HCT116 (cell line): ENCODE measurements around the gene TCF7L2. TPM values are rescaled to one million over a fixed set of nuclear protein-coding genes. Genes with fewer than 3 reads are reported as not detected.

Experiments
- ATAC-seq: fragments of 200-7000 bp; cut with Tn5 transposase; 2 replicates; pipeline ENCODE4 v1.9.1; 2020; ENCODE audit warnings: mild to moderate bottlenecking, moderate library complexity
- BruUV-seq: library from RNA; stranded (reverse); fragments of 400-500 nt; replicated peaks from 2 replicates; lab custom pipeline; 2021; lab: Mats Ljungman, UMichigan
- CTCF ChIA-PET: fragments of 300-600 bp; sonication (Branson Sonifier 250); formaldehyde crosslinking; loops from one replicate; lab custom pipeline; 2021; ENCODE audit warnings: antibody characterized with exemption; lab: Charles Lee
- POLR2A ChIA-PET: fragments of 300-600, 350-600 bp; sonication (Branson Sonifier 250); formaldehyde crosslinking; loops from one replicate; lab custom pipeline; 2021; ENCODE audit warnings: antibody characterized with exemption; lab: Charles Lee
- RAD21 ChIA-PET, 2 experiments: fragments of 300-600 bp; sonication (Branson Sonifier 250); formaldehyde crosslinking; loops; one replicate each; lab custom pipeline; 2023; ENCODE audit warnings: low total read pairs in 2 of 2; ENCODE audit not compliant: uncharacterized antibody in 2 of 2, unreplicated experiment in 2 of 2, low non-redundant PET in 1 of 2; lab: Charles Lee
- DNase-seq: peaks from one replicate; pipeline ENCODE4 v3.0.0-alpha.2; 2010; ENCODE audit warnings: low read depth, low spot score
- H2AFZ ChIP-seq: fragments of 200-600 bp; shearing (Covaris generic), sonication (generic); 2 replicates; pipeline ENCODE4 v1.6.1; 2017; ENCODE audit warnings: low read depth, mixed run types, mixed read lengths, antibody characterized with exemption, low read length; ENCODE audit not compliant: poor library complexity, severe bottlenecking
- H3K27ac ChIP-seq: 2 replicates; pipeline ENCODE4 v1.5.1; 2012; ENCODE audit warnings: low read depth, low read length
- H3K27me3 ChIP-seq: fragments of 200-600 bp; sonication (generic); 2 replicates; pipeline ENCODE4 v1.6.1; 2016; ENCODE audit warnings: mixed run types, low read length, mixed read lengths; ENCODE audit not compliant: insufficient read depth
- H3K36me3 ChIP-seq, 2 experiments: fragments of 200-500 bp in 1 of 2; fragments of 200-600 bp in 1 of 2; sonication (Bioruptor generic) in 1 of 2; sonication (generic) in 1 of 2; 2 replicates each; pipeline versions ENCODE4 v1.5.1 to v1.6.1; 2014 to 2016; ENCODE audit warnings: low read length in 2 of 2, inconsistent platforms in 1 of 2, mixed read lengths in 1 of 2, mixed run types in 1 of 2; ENCODE audit not compliant: insufficient read depth in 2 of 2, control insufficient read depth in 1 of 2
- H3K4me1 ChIP-seq, 2 experiments: fragments of 200-600 bp in 1 of 2; sonication (generic) in 1 of 2; 2 replicates each; pipeline versions ENCODE4 v1.5.1 to v1.6.1; 2012 to 2017; ENCODE audit warnings: low read length in 2 of 2, inconsistent platforms in 1 of 2, mild to moderate bottlenecking in 1 of 2, mixed read lengths in 1 of 2, mixed run types in 1 of 2, moderate library complexity in 1 of 2; ENCODE audit not compliant: insufficient read depth in 2 of 2, control insufficient read depth in 1 of 2
- H3K4me2 ChIP-seq: fragments of 200-600 bp; sonication (generic); 2 replicates; pipeline ENCODE4 v1.6.1; 2017; ENCODE audit warnings: mixed run types, low read length, mixed read lengths
- H3K4me3 ChIP-seq, 2 experiments: fragments of 200-600 bp in 1 of 2; sonication (generic) in 1 of 2; replicated peaks in 1 of 2; 2 replicates each; pipeline ENCODE4 v1.5.1; 2011 to 2016; ENCODE audit warnings: low read length in 2 of 2, control low read depth in 1 of 2, low read depth in 1 of 2, mild to moderate bottlenecking in 1 of 2, mixed read lengths in 1 of 2, mixed run types in 1 of 2
- H3K79me2 ChIP-seq: fragments of 200-600 bp; sonication (generic); 2 replicates; pipeline ENCODE4 v1.6.1; 2017; ENCODE audit warnings: mild to moderate bottlenecking, mixed run types, low read length, moderate library complexity, mixed read lengths; ENCODE audit not compliant: insufficient read depth
- H3K9ac ChIP-seq: fragments of 200-600 bp; sonication (generic); 2 replicates; pipeline ENCODE4 v1.6.1; 2016; ENCODE audit warnings: low read length, mixed read lengths
- H3K9me2 ChIP-seq: fragments of 200-600 bp; sonication (generic), shearing (Covaris generic); 2 replicates; pipeline ENCODE4 v1.6.1; 2017; ENCODE audit warnings: mixed run types, mild to moderate bottlenecking, moderate library complexity; ENCODE audit not compliant: insufficient read depth
- H3K9me3 ChIP-seq, 2 experiments: fragments of 200-500 bp in 1 of 2; fragments of 200-600 bp in 1 of 2; sonication (Bioruptor generic) in 1 of 2; sonication (generic) in 1 of 2; 2 replicates each; pipeline ENCODE4 v1.6.1; 2014 to 2017; ENCODE audit warnings: low read length in 2 of 2, mixed read lengths in 2 of 2, inconsistent platforms in 1 of 2, low read depth in 1 of 2, mild to moderate bottlenecking in 1 of 2, mixed run types in 1 of 2, moderate library complexity in 1 of 2; ENCODE audit not compliant: control insufficient read depth in 1 of 2, insufficient read depth in 1 of 2
- H4K20me1 ChIP-seq: fragments of 200-600 bp; sonication (generic), shearing (Covaris generic); 2 replicates; pipeline ENCODE4 v1.6.1; 2017; ENCODE audit warnings: mixed run types, mild to moderate bottlenecking, moderate library complexity; ENCODE audit not compliant: insufficient read depth
- ATF3 ChIP-seq: IDR thresholded peaks from 2 replicates; pipeline ENCODE4 v1.6.1; 2012
- CBX3 ChIP-seq: IDR thresholded peaks from 2 replicates; pipeline ENCODE4 v1.6.1; 2012; ENCODE audit warnings: low read depth
- CEBPB ChIP-seq: IDR thresholded peaks from 2 replicates; pipeline ENCODE4 v1.6.1; 2012; ENCODE audit warnings: low read depth
- CTCF ChIP-seq, 3 experiments: fragments of 200-600 bp in 1 of 3; sonication (generic) in 1 of 3; IDR thresholded peaks in 2 of 3; conservative IDR thresholded peaks in 1 of 3; 2 replicates each; pipeline ENCODE4 v1.5.1; 2012 to 2017; ENCODE audit warnings: low read depth in 2 of 3, low read length in 2 of 3, antibody characterized with exemption in 1 of 3, borderline replicate concordance in 1 of 3, control low read depth in 1 of 3, mild to moderate bottlenecking in 1 of 3, mixed read lengths in 1 of 3, mixed run types in 1 of 3, moderate library complexity in 1 of 3; ENCODE audit not compliant: insufficient read depth in 1 of 3
- EGR1 ChIP-seq: IDR thresholded peaks from 2 replicates; pipeline ENCODE4 v1.6.1; 2012; ENCODE audit warnings: low read depth
- ELF1 ChIP-seq: IDR thresholded peaks from 2 replicates; pipeline ENCODE4 v1.6.1; 2012; ENCODE audit warnings: low read depth, borderline replicate concordance
- EZH2 ChIP-seq: fragments of 200-600 bp; sonication (generic); IDR thresholded peaks from 2 replicates; pipeline ENCODE4 v1.6.1; 2017; ENCODE audit warnings: antibody characterized with exemption, mixed run types
- EZH2phosphoT487 ChIP-seq: fragments of 200-600 bp; IDR thresholded peaks from 2 replicates; pipeline ENCODE4 v1.6.1; 2018; ENCODE audit warnings: antibody characterized with exemption, borderline replicate concordance
- FOSL1 ChIP-seq: IDR thresholded peaks from 2 replicates; pipeline ENCODE4 v1.6.1; 2012; ENCODE audit warnings: low read depth
- JUND ChIP-seq: IDR thresholded peaks from 2 replicates; pipeline ENCODE4 v1.6.1; 2012
- POLR2AphosphoS5 ChIP-seq: IDR thresholded peaks from 2 replicates; pipeline ENCODE4 v1.6.1; 2011; ENCODE audit warnings: mild to moderate bottlenecking, low read depth, low read length, moderate library complexity
- RAD21 ChIP-seq: IDR thresholded peaks from 2 replicates; pipeline ENCODE4 v1.6.1; 2012; ENCODE audit warnings: low read depth, mild to moderate bottlenecking
- REST ChIP-seq: IDR thresholded peaks from 2 replicates; pipeline ENCODE4 v1.6.1; 2012; ENCODE audit warnings: low read depth
- SIN3A ChIP-seq: IDR thresholded peaks from 2 replicates; pipeline ENCODE4 v1.6.1; 2012; ENCODE audit warnings: low read depth
- SP1 ChIP-seq: IDR thresholded peaks from 2 replicates; pipeline ENCODE4 v1.6.1; 2012; ENCODE audit warnings: low read depth
- TCF7L2 ChIP-seq: IDR thresholded peaks from 2 replicates; pipeline ENCODE4 v1.7.0; 2011; ENCODE audit warnings: borderline replicate concordance, inconsistent platforms; ENCODE audit not compliant: insufficient read depth, insufficient read length; ENCODE audit errors: extremely low read depth
- YY1 ChIP-seq: IDR thresholded peaks from 2 replicates; pipeline ENCODE4 v1.6.1; 2011; ENCODE audit warnings: low read length, low read depth, moderate library complexity, mild to moderate bottlenecking; ENCODE audit not compliant: insufficient replicate concordance; ENCODE audit errors: extremely low read depth
- ZFX ChIP-seq: fragments of 450-650 bp; IDR thresholded peaks from 2 replicates; pipeline ENCODE4 v1.6.1; 2017
- ZNF274 ChIP-seq: fragments of 200-500 bp; sonication (Bioruptor generic); IDR thresholded peaks from 2 replicates; pipeline ENCODE4 v1.6.1; 2014; ENCODE audit warnings: mild to moderate bottlenecking, low read depth, low read length, inconsistent platforms
- intact Hi-C: fragments of 100-400 bp; cut with micrococcal nuclease; formaldehyde crosslinking; loops from 2 replicates; pipeline ENCODE4 v1.10.0; 2022
- total RNA-seq: library from RNA; stranded (reverse); gene quantifications from one replicate; pipeline ENCODE4 v1.2.1, GENCODE V29; 2021; ENCODE audit not compliant: unreplicated experiment
- TF ChIP-seq, protein P1 (sequence below): IDR thresholded peaks from 2 replicates; pipeline ENCODE4 v1.6.1; 2011; ENCODE audit warnings: mild to moderate bottlenecking, low read length, moderate library complexity; ENCODE audit not compliant: insufficient replicate concordance; ENCODE audit errors: extremely low read depth
- TF ChIP-seq, protein P2 (sequence below): IDR thresholded peaks from 2 replicates; pipeline ENCODE4 v1.6.1; 2012

The TCF7L2 gene
- total RNA-seq, 1 experiment from 2014 or later = 164 TPM

DNA sequence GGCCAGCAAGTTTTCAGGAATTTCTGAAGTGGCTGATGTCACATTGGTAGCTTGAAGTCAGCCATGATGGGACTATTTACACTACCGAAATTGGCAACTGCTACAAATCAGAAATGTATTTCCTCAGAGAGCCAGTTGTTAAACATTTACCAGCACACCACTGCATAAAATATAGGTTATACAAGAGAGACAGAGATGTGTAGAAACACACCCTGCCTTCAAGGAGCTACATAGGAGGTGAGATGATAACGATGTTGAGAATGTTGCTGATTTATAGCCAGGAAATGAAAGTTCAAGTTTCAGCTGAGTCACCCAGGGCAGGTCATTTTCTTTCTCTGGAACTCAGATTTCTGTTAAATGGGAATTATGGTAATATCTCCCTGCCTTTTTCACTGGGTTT, 46.0 kb upstream of the TCF7L2 start:
- H3K4me2 ChIP-seq = peak overlapping the region; percentile 45
- H3K36me3 ChIP-seq = no peaks in the 10 kb centered on the region
- no TSS peak for BruUV-seq
- H3K4me1 ChIP-seq = peaks cover 10 to 42% of the 10 kb centered on the region in 2 experiments
- peak overlapping the region; percentile 3 for H2AFZ ChIP-seq
- ATAC-seq (peak; percentile 23; the same call in 1 of the 2 replicates), DNase-seq (peak; percentile 27)
- ChIA-PET RAD21 (interaction anchor here in 1 of 2 experiments (0.6 kb wide), 1 partner anchor 21 kb away, joined by 4 read pairs; no protein-coding TSS in a partner anchor), CTCF (no interaction called here), POLR2A (interaction anchor here (1.4 to 1.5 kb wide), 2 partner anchors 11 to 12 kb away, joined by 5 read pairs; no protein-coding TSS in a partner anchor)
- H3K4me3 ChIP-seq = no peak overlapping the region
- H3K9ac ChIP-seq = 0 out of 2 replicates have a peak overlapping the region, but pooled peaks have one; percentile 2
- H3K79me2 ChIP-seq = no peaks in the 10 kb centered on the region
- no peaks in the 10 kb centered on the region for H3K9me3 ChIP-seq
- intact Hi-C loops = no loop called here
- H4K20me1 ChIP-seq = no peaks in the 10 kb centered on the region
- H3K9me2 ChIP-seq = no peaks in the 10 kb centered on the region
- no peak overlapping the region for H3K27ac ChIP-seq
- no peaks in the 10 kb centered on the region for H3K27me3 ChIP-seq
- TF ChIP-seq JUND (peak; percentile 68), ATF3 (no peak), YY1 (peak; percentile 37), ZNF274 (no peak), EZH2phosphoT487 (no peak), CEBPB (no peak), RAD21 (no peak), FOSL1 (peak; percentile 69), CTCF (IDR thresholded peaks at IDR 0.05 in 2 of 3, conservative IDR thresholded peaks at IDR 0.05 in 1 of 3; ENCODE audit: borderline replicate concordance in 1 of 3, insufficient read depth in 1 of 3, low read depth in 2 of 3, low read length in 2 of 3) (no peak), SIN3A (no peak), ELF1 (no peak), POLR2AphosphoS5 (no peak), EZH2 (no peak), EGR1 (no peak), TCF7L2 (no peak), SP1 (peak; percentile 49; the same call in 1 of the 2 replicates), REST (no peak), ZFX (no peak), CBX3 (peak; percentile 38; the same call in 1 of the 2 replicates)
- TF ChIP-seq, protein P1, sequence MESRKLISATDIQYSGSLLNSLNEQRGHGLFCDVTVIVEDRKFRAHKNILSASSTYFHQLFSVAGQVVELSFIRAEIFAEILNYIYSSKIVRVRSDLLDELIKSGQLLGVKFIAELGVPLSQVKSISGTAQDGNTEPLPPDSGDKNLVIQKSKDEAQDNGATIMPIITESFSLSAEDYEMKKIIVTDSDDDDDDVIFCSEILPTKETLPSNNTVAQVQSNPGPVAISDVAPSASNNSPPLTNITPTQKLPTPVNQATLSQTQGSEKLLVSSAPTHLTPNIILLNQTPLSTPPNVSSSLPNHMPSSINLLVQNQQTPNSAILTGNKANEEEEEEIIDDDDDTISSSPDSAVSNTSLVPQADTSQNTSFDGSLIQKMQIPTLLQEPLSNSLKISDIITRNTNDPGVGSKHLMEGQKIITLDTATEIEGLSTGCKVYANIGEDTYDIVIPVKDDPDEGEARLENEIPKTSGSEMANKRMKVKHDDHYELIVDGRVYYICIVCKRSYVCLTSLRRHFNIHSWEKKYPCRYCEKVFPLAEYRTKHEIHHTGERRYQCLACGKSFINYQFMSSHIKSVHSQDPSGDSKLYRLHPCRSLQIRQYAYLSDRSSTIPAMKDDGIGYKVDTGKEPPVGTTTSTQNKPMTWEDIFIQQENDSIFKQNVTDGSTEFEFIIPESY = no peak
- TF ChIP-seq, protein P2, sequence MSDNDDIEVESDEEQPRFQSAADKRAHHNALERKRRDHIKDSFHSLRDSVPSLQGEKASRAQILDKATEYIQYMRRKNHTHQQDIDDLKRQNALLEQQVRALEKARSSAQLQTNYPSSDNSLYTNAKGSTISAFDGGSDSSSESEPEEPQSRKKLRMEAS = no peak
